Stimulated activated CD8-positive, alpha-beta memory T cell treated with anti-CD3 and anti-CD28 coated beads, Interleukin-12 subunit alpha, Interleukin-12 subunit beta, amount 100 ng/mL, for 4 hours (primary cell): ENCODE data around the gene IWS1.

ENCODE experiments used
- DNase-seq: peaks from one replicate; pipeline ENCODE4 v3.0.0-alpha.2; 2020; ENCODE audit warnings: low read depth

The IWS1 gene

GRCh38 chr2:127490283-127490682 lies 36.0 kb downstream of the IWS1 start:
- DNase-seq = no peak

- DNase-seq = no peak
These were observed 39.8 kb downstream of the IWS1 start for GRCh38 chr2:127486247-127487058.

GRCh38 chr2:127485694-127486071 lies 40.6 kb downstream of the IWS1 start:
- no peak for DNase-seq

GRCh38 chr2:127485051-127485693 lies 41.1 kb downstream of the IWS1 start:
- no peak for DNase-seq

GRCh38 chr2:127482031-127482430 lies 44.3 kb downstream of the IWS1 start:
- no peak for DNase-seq

- no peak for DNase-seq
These were observed 46.2 kb downstream of the IWS1 start for GRCh38 chr2:127479866-127480743.

- DNase-seq = no peak
These were observed 47.0 kb downstream of the IWS1 start for GRCh38 chr2:127479219-127479825.

- no peak for DNase-seq
These were observed 50.5 kb downstream of the IWS1 start for GRCh38 chr2:127475788-127476187.

GRCh38 chr2:127472268-127472667 lies 54.0 kb downstream of the IWS1 start:
- no peak for DNase-seq

- DNase-seq = no peak
These were observed 54.9 kb downstream of the IWS1 start for GRCh38 chr2:127471286-127471988.

GRCh38 chr2:127469974-127470373 lies 56.3 kb downstream of the IWS1 start:
- DNase-seq = no peak

GRCh38 chr2:127469051-127469450 lies 57.2 kb downstream of the IWS1 start:
- DNase-seq = no peak

- DNase-seq = no peak
These were observed 61.0 kb downstream of the IWS1 start for GRCh38 chr2:127465258-127465657.

- no peak for DNase-seq
These were observed 61.6 kb downstream of the IWS1 start for GRCh38 chr2:127464470-127465257.

GRCh38 chr2:127463155-127463991 lies 62.9 kb downstream of the IWS1 start:
- no peak for DNase-seq

GRCh38 chr2:127462461-127462860 lies 63.8 kb downstream of the IWS1 start:
- no peak for DNase-seq

- DNase-seq = no peak
These were observed 69.3 kb downstream of the IWS1 start for GRCh38 chr2:127456960-127457359.

- no peak for DNase-seq
These were observed 70.5 kb downstream of the IWS1 start for GRCh38 chr2:127455566-127456493.
